HuH-7 (cell line): ENCODE results near the gene OR51B4.
"Not testable (repeated sequence)": the region's sequence is repeated elsewhere in the genome, so short reads cannot be mapped to it uniquely, and the experiment has no call there.

Source experiments
- DNase-seq: peaks from one replicate; pipeline ENCODE4 v3.0.0; 2011; ENCODE audit warnings: low spot score

The OR51B4 gene

GRCh38 chr11:5274395-5274794 lies 27.4 kb downstream of the OR51B4 start:
- no peak for DNase-seq

GRCh38 chr11:5272395-5273017 lies 29.2 kb downstream of the OR51B4 start:
- DNase-seq: no peak

- no peak for DNase-seq
Observed at GRCh38 chr11:5269715-5270147, 32.0 kb downstream of the OR51B4 start, which contains the start of gene HBE1. Gene HBE1, minus strand, starts transcription at chr11:5269945. Its CDS starts 55 bp downstream, at chr11:5269890.

- no peak for DNase-seq
Observed at GRCh38 chr11:5267033-5267563, 34.6 kb downstream of the OR51B4 start.

- DNase-seq: no peak
Observed at GRCh38 chr11:5266609-5267008, 35.1 kb downstream of the OR51B4 start.

- no peak for DNase-seq
Observed at GRCh38 chr11:5265832-5266231, 35.9 kb downstream of the OR51B4 start.

- no peak for DNase-seq
Observed at GRCh38 chr11:5258543-5259262, 43.0 kb downstream of the OR51B4 start.

- no peak for DNase-seq
Observed at GRCh38 chr11:5257296-5257695, 44.5 kb downstream of the OR51B4 start.

GRCh38 chr11:5254646-5255413 lies 46.9 kb downstream of the OR51B4 start, which contains the start of gene HBG2:
Gene HBG2, minus strand, starts transcription at chr11:5254781. Its CDS starts 53 bp downstream, at chr11:5254728.
- DNase-seq: not testable (repeated sequence)

GRCh38 chr11:5254023-5254422 lies 47.7 kb downstream of the OR51B4 start:
- not testable (repeated sequence) for DNase-seq

GRCh38 chr11:5253440-5253839 lies 48.3 kb downstream of the OR51B4 start:
- DNase-seq: not testable (repeated sequence)

GRCh38 chr11:5252919-5253265 lies 48.9 kb downstream of the OR51B4 start:
- no peak for DNase-seq

GRCh38 chr11:5252192-5252918 lies 49.4 kb downstream of the OR51B4 start:
- DNase-seq: no peak

GRCh38 chr11:5251746-5252145 lies 50.0 kb downstream of the OR51B4 start:
- DNase-seq: no peak
